Esophagus squamous epithelium (tissue), 5 donors: ENCODE results near the gene LAD1. TPM values are rescaled to one million over a fixed set of nuclear protein-coding genes. Genes with fewer than 3 reads are reported as not detected.

Source experiments
- DNase-seq: peaks from one replicate; lab custom pipeline; 2025; lab: John Stamatoyannopoulos, UW
- H3K27ac ChIP-seq, 4 donors: fragments of 200-600 bp; sonication (generic); one replicate each; pipeline ENCODE4 v1.5.1; 2016 to 2019; ENCODE audit warnings: mild to moderate bottlenecking in 1 of 4
- H3K27me3 ChIP-seq, 4 donors: fragments of 200-600 bp; sonication (generic); 1 replicate in 3 of 4; 2 replicates in 1 of 4; pipeline versions ENCODE4 v1.5.1 to v1.6.0; 2017 to 2021; ENCODE audit warnings: antibody characterized with exemption in 1 of 4
- H3K36me3 ChIP-seq, 3 donors: fragments of 200-600 bp; sonication (generic); one replicate each; pipeline ENCODE4 v1.5.1; 2016 to 2019
- H3K4me1 ChIP-seq, 3 donors: fragments of 200-600 bp; sonication (generic); one replicate each; pipeline ENCODE4 v1.5.1; 2017 to 2019
- H3K4me3 ChIP-seq, 4 donors: fragments of 200-600 bp; sonication (generic); 1 replicate in 3 of 4; 2 replicates in 1 of 4; pipeline ENCODE4 v1.5.1; 2016 to 2019; ENCODE audit warnings: mild to moderate bottlenecking in 2 of 4, moderate library complexity in 1 of 4
- H3K9me3 ChIP-seq, 3 donors: fragments of 200-600 bp; sonication (generic); one replicate each; pipeline ENCODE4 v1.5.1; 2016 to 2019
- POLR2A ChIP-seq, 4 donors: fragments of 450-650 bp; IDR thresholded peaks; one replicate each; pipeline ENCODE4 v1.6.1; 2017; ENCODE audit warnings: antibody characterized with exemption in 4 of 4, mild to moderate bottlenecking in 4 of 4, moderate library complexity in 3 of 4
- WGBS, 2 donors: methylation state at CpG; one replicate each; pipeline ENCODE4 v1.1.5; 2018; 5-methylcytosine and 5-hydroxymethylcytosine counted together
- intact Hi-C: fragments of 100-400 bp; cut with DNase I; formaldehyde crosslinking; loops from one replicate; pipeline ENCODE4 v1.15.0; 2022
- total RNA-seq, 4 donors: library from RNA; depleted of rRNA; stranded (reverse); fragments of >200 nt; gene quantifications; one replicate each; pipeline ENCODE4 v1.1.0, GENCODE V29; 2016
- TF ChIP-seq, protein P1 (sequence below), 6 experiments: fragments of 450-650 bp in 4 of 6; fragments of 200-600 bp in 2 of 6; sonication (generic) in 2 of 6; IDR thresholded peaks; one replicate each; pipeline ENCODE4 v1.5.1; 2016 to 2019; ENCODE audit warnings: antibody characterized with exemption in 6 of 6, mild to moderate bottlenecking in 4 of 6, moderate library complexity in 4 of 6
- donor health status: DM: yes; HTN: yes; CAD: no.

Gene LAD1
- total RNA-seq, 4 donors from 2014 or later, result 242 to 377 (median 320) TPM

DNA sequence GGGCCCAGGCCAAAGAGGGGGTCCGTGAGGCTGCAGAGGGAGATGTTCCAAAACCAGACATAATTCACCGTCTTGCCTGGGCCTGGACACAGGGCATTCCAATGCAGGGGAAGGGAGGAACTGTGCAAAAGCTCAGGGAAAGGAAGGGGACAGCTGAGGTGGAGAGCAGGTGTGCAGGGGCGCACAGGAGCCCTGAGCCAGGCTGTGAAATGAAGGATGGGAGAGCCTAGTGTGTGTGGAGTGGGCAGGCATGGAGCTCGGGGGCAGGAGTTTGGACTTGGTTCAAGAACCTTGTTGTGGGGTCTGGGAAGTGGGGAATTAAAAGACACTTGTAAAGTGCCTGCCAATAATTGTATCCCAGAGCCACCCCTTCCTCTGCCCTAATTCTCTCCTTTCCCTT, 20.1 kb upstream of the LAD1 start:
- intact Hi-C loops, result no loop called here

GRCh38 chr1:201418461-201418860, 19.3 kb upstream of the LAD1 start:
- no peak for DNase-seq
- TF ChIP-seq POLR2A (IDR thresholded peaks at IDR 0.05), result no peak
- TF ChIP-seq, protein P1, sequence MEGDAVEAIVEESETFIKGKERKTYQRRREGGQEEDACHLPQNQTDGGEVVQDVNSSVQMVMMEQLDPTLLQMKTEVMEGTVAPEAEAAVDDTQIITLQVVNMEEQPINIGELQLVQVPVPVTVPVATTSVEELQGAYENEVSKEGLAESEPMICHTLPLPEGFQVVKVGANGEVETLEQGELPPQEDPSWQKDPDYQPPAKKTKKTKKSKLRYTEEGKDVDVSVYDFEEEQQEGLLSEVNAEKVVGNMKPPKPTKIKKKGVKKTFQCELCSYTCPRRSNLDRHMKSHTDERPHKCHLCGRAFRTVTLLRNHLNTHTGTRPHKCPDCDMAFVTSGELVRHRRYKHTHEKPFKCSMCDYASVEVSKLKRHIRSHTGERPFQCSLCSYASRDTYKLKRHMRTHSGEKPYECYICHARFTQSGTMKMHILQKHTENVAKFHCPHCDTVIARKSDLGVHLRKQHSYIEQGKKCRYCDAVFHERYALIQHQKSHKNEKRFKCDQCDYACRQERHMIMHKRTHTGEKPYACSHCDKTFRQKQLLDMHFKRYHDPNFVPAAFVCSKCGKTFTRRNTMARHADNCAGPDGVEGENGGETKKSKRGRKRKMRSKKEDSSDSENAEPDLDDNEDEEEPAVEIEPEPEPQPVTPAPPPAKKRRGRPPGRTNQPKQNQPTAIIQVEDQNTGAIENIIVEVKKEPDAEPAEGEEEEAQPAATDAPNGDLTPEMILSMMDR (IDR thresholded peaks at IDR 0.05), result no peak
- no peaks in the 10 kb centered on the region for H3K36me3 ChIP-seq
- intact Hi-C loops, result no loop called here
- H3K27ac ChIP-seq, result no peak overlapping the region
- H3K9me3 ChIP-seq, result no peaks in the 10 kb centered on the region
- no peak overlapping the region for H3K4me3 ChIP-seq
- WGBS, 2 donors, result 70 to 84% methylated on average over 3 of the region's 3 CpGs
- H3K4me1 ChIP-seq, result no peaks in the 10 kb centered on the region
- H3K27me3 ChIP-seq, result no peaks in the 10 kb centered on the region

More for the DNA sequence above, 20.1 kb upstream of the LAD1 start:
- no peaks in the 10 kb centered on the region for H3K4me1 ChIP-seq
- no peaks in the 10 kb centered on the region for H3K27me3 ChIP-seq
- 75 to 89% methylated on average over 4 of the region's 4 CpGs for WGBS, 2 donors
- no peak for DNase-seq
- no peaks in the 10 kb centered on the region for H3K9me3 ChIP-seq
- no peaks in the 10 kb centered on the region for H3K36me3 ChIP-seq
- TF ChIP-seq, protein P1 (IDR thresholded peaks at IDR 0.05), result no peak
- no peak for TF ChIP-seq POLR2A (IDR thresholded peaks at IDR 0.05)
- H3K27ac ChIP-seq, result no peak overlapping the region
- no peak overlapping the region for H3K4me3 ChIP-seq

- DNase-seq, result no peak
- Histone ChIP-seq H3K36me3 (no peaks in the 10 kb centered on the region), H3K27ac (no peak overlapping the region), H3K27me3 (no peaks in the 10 kb centered on the region), H3K4me3 (no peak overlapping the region), H3K4me1 (no peaks in the 10 kb centered on the region), H3K9me3 (no peaks in the 10 kb centered on the region)
- TF ChIP-seq, protein P1 (IDR thresholded peaks at IDR 0.05), result no peak
- TF ChIP-seq POLR2A (IDR thresholded peaks at IDR 0.05), result no peak
- WGBS, 2 donors, result 82 to 93% methylated on average over 6 to 9 of the region's 15 CpGs
- intact Hi-C loops, result no loop called here
Measured at GRCh38 chr1:201414051-201414738, 15.1 kb upstream of the LAD1 start.

DNA sequence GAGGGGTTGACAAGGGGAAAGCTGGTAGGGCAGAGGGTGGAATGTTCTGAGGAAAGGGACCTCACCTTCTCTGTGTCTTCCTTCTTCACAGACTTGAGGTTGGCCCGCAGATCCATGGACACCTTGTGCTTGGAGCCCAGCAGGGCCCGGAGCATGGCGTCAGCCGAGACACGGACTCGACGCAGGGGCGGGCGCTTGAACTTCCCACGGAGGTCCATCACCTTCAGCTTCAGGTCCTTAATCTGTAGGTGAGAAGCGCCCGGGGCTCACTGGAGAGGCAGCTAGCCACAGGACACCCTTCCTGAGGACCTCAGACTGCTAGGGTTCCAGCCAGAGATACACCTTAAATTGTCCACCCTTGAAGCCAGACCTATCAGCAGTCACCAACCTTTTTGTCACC, 12.2 kb upstream of the LAD1 start:
- H3K4me1 ChIP-seq, result peaks cover 12 to 22% (median 16%) of the 10 kb centered on the region in 3 donors
- TF ChIP-seq, protein P1 (IDR thresholded peaks at IDR 0.05), result no peak
- TF ChIP-seq POLR2A (IDR thresholded peaks at IDR 0.05), result no peak
- intact Hi-C loops, result no loop called here
- no peak overlapping the region for H3K4me3 ChIP-seq
- no peaks in the 10 kb centered on the region for H3K27me3 ChIP-seq
- WGBS, 2 donors, result no CpG with 5 or more reads among the region's 12 CpGs
- no peaks in the 10 kb centered on the region for H3K9me3 ChIP-seq
- H3K27ac ChIP-seq, result no peak overlapping the region
- DNase-seq, result no peak
- no peaks in the 10 kb centered on the region for H3K36me3 ChIP-seq

DNA sequence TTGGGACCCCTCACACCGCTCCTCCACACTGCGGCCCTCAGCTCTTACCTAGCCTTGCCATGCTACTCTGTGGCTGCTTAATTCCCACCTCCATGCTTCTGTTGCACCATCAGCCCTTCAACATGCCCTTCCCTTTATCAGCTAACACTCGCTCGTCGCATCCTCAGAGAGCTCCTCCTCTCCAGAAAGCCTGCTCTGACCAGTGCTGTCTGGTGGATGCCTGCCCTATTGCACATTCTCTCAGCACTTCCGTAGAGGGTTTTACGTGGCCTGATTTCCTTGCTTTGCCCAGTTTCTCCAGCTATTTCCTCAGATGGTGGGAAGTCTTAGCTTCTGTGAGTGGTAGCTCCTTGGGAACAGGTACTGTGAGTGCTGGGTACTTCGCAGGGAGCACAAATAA, 10.3 kb upstream of the LAD1 start:
- peaks cover 16 to 40% (median 22%) of the 10 kb centered on the region in 3 donors for H3K4me1 ChIP-seq
- H3K9me3 ChIP-seq, result no peaks in the 10 kb centered on the region
- H3K27ac ChIP-seq, result no peak overlapping the region
- 79% methylated on average over 7 to 8 of the region's 8 CpGs for WGBS, 2 donors
- no peak for DNase-seq
- TF ChIP-seq, protein P1 (IDR thresholded peaks at IDR 0.05), result no peak
- no peak for TF ChIP-seq POLR2A (IDR thresholded peaks at IDR 0.05)
- no peaks in the 10 kb centered on the region for H3K36me3 ChIP-seq
- no peaks in the 10 kb centered on the region for H3K27me3 ChIP-seq
- intact Hi-C loops, result no loop called here
- no peak overlapping the region for H3K4me3 ChIP-seq
